NCI-H226 (cell line): Measurements from ENCODE around the gene SLFN14.
"Not testable (repeated sequence)": the region's sequence is repeated elsewhere in the genome, so short reads cannot be mapped to it uniquely, and the experiment has no call there.

Experiments used
- DNase-seq: peaks from one replicate; pipeline ENCODE4 v3.0.0-alpha.2; 2015

Gene SLFN14

GRCh38 chr17:35560703-35561102 is at the start of gene SLFN14:
SLFN14 (minus strand) TSS chr17:35560819; CDS start chr17:35558062, 2,757 bp downstream.
- no peak for DNase-seq

DNA sequence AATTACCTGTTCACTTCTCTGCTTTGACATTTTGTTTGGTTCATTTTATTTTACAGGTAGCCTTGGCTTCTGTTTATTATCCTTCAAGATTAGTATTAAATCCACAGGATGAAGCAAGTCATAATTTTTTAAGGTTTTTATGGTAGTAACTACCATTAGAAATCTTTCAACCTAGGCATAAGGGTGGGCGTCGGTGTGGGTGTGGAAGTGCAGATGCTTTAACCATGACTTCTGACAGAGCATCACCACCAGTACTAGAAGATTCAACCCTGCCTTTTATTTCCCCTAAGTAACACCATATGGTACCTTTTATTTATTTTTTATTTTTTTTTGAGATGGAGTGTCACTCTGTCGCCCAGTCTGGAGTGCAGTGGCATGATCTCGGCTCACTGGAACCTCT is 49.2 kb upstream of the SLFN14 start:
- no peak for DNase-seq

DNA sequence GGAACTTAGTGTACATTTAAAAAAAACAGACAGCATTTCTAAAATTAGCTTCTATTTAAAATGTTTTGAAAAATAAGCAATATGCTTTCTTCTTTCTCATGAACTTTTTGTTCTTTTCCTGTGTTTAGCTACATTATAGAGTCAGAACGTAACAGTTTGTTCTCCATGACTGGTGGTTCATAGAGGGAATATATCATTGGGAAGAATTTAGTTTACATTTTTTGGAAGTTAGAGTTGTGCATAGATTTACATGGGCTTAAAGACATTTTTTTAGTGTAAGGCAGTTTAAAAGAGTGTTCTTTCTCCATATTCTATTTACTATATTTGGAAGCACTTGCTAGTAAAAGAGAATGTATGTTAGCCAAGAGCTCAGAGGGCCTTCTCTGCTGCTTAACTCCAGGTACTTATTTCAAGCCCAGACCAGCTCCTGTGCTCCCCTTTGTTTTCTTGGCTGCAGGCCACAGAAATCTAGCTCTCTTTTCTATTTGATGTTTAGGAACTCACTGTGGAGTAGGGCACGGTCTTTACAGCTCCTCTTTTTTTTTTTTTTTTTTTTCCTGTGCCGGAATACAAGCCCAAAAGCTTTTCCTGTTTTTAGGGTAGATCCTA is 46.7 kb upstream of the SLFN14 start:
- no peak for DNase-seq

DNA sequence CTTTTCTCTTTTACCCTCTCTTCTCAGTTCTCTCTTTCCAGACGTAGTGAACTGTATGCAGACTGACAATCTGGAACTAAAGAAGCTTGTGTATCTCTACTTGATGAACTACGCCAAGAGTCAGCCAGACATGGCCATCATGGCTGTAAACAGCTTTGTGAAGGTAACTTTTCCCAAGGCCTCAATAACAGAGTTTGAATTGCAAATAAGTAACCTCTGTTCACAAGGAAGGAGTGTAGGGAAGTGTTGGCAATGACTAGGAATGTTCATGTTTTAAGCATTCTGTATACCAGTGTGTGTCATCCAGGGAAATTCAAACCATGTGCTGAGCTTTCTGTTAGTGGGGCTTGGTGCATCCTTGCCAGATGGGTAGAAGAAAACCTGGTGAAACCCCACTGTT is 45.1 kb upstream of the SLFN14 start:
- DNase-seq, result no peak

- no peak for DNase-seq
These were observed 43.1 kb upstream of the SLFN14 start for GRCh38 chr17:35603674-35604073.

GRCh38 chr17:35597604-35598003 is 37.0 kb upstream of the SLFN14 start:
- no peak for DNase-seq

GRCh38 chr17:35596530-35597233 is 36.1 kb upstream of the SLFN14 start:
- no peak for DNase-seq

- DNase-seq, result no peak
These were observed 35.5 kb upstream of the SLFN14 start for GRCh38 chr17:35596072-35596471.

GRCh38 chr17:35588196-35588920 is 27.7 kb upstream of the SLFN14 start:
- DNase-seq, result peak; percentile 81

DNA sequence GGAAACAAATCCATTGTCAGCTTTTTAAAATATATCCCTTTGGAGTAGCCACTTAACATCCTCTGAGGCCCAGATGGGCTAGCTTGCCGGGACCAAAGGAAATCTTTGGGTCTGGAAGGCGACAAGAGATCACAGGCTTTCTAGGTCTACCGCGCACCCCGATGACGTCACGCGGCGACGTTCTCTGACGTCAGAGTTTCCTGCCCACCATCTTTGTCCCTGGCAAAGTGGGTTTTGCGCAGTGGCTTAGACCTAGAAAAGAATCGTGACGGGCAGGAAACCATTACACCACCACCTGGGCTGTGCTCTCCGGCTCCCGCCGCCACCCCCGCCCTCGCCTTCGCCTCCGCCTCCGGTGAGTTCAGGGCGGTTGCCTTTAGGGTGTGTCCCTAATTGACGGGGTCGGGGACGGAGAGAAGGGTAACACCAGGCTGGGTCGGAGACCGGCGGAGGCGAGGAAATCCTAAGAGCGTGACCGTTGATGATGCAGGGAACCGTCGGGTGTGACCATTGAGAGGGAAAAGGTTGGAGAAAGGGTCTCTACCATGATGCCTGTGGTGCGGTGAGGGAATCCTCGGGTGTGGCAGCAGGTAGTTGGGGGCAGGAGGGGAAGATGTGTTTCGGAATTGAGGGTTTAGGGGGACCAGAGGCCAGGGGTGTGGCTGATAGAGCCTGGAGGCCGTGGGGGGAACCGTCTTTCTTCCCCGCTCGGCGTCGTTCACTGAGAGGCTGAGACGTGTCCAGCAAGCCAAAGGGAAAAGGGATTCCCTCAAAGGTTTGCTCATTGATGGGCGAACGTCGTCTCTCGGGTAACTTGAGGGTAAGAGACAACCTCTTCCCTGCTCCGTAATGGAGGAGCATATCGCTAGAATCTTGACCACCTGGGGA is 26.7 kb upstream of the SLFN14 start, which contains the start of gene AP2B1:
TSS of gene AP2B1 (plus strand) at position 249 of the 888 bp plus-strand sequence. CDS start 6,709 bp downstream, outside the sequence.
- peak; percentile 92 for DNase-seq

GRCh38 chr17:35586569-35587073 is 26.0 kb upstream of the SLFN14 start:
- DNase-seq, result no peak

- no peak for DNase-seq
These were observed 23.4 kb upstream of the SLFN14 start for GRCh38 chr17:35584061-35584460.

DNA sequence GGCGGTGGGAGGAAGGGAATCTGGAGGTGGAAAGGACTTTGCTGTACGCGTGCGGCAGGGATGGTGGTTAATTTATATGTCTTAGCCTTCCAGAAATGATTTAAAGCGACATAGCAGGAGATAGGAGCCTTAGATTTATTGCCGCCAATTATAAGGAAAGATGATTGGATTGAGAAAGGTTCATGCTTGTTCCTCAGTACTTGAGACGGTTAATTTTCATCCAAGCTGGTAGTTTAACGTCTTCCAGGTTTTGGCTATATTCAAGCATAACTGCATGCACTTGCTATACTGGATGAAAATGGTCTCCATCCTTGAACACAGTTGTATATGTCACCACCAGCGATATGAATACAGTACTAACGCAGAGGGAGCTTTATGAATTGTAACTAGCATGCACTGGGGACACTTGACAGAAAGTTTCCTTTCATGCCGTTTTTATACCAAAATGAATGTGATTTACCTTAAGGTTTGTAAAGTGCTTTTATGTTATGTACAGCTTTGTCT is 18.4 kb upstream of the SLFN14 start:
- no peak for DNase-seq

DNA sequence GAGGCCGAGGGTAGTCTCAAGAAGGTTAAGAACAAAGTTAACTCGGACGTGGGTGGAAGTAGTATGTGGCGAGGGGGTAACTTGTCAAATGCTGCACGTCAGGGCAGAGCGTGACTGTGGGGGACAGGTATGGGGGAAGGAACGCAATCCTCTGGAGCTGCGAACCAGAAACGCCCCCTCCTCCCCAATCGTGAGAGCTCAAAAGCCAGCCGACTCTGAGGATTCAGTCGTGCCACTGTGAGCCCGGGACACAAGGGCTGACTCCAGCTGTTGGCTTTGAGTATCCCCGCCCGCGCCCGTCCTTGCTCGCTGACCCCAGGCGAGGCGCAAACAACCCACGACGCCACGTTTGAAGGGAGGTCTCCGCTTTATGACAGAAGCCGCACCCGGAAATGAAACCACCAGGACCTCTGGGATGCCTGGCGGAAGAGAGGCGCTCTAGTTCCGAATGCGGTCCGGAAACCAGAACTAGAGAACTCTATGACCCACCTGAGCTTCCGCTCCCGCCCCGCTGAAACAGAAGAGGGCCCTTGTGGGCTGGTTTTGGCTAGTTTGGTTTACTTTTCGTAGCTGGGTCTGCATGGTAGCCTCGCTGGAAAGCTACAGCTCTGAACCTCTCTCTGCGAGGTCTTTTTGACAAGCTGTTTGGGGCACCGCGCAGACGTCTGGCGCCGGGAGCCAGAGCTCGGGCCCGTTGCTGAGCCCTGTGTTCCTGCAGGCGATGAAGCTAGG is 17.7 kb upstream of the SLFN14 start, which contains the start of gene PEX12:
TSS of gene PEX12 (minus strand) at position 375 of the 732 bp plus-strand sequence. CDS start 550 bp downstream, outside the sequence.
- DNase-seq, result peak; percentile 90

DNA sequence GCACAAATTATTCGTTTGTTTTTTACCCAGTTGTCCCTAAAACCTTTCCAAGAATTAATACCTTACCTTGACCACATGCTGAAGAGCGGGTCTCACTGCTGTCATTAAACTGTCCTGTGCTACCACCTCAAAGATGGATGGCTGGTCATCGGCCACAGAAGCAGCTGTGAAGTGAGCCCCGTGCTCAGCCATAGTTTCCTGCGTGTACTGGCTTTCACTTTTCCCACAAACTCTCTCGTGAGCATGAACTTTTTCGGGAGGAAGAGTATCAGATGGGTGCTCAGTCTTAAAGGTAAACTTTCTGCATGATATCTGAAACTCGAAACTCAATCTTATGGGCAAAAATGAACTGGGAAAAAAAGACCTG is 17.2 kb upstream of the SLFN14 start:
- DNase-seq, result no peak

GRCh38 chr17:35575759-35576158 is 15.1 kb upstream of the SLFN14 start:
- DNase-seq, result no peak

GRCh38 chr17:35569405-35569804 is 8.8 kb upstream of the SLFN14 start:
- no peak for DNase-seq

DNA sequence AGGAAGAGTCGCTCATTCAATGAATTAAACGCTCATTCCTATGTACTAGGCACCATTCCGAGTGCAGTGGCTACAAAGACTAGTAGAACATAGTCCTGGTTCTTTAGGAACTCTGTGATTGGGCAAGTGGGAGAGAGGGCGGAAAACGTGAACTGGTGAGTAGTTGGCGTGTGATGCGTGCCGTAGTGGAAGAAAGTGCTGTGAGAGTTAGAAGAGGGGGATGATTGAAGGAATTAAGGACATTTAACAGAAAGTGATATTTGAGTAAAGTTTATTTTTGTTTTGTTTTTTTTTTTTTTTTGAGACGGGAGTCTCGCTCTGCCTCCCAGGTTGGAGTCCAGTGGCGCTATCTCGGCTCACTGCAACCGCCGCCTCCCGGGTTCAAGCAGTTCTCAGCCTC is 7.9 kb upstream of the SLFN14 start:
- DNase-seq, result no peak

DNA sequence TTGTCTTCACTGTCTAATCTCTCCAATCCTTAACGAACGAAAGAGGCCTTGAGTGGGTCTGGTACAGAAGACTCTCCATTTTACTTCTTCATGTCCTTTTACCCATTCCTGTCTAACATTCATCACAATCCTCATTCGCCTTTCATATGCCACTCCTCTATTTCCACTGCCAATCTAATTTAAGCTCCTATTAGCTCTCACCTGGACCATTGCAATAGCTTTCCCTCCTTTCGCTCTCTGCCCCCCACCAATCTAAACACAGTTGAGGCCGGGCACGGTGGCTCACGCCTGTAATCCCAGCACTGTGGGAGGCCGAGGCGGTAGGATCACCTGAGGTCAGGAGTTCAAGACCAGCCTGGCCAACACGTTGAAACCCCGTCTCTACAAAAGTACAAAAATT is 6.3 kb upstream of the SLFN14 start:
- no peak for DNase-seq

GRCh38 chr17:35563181-35563580 is 2.6 kb upstream of the SLFN14 start:
- not testable (repeated sequence) for DNase-seq

DNA sequence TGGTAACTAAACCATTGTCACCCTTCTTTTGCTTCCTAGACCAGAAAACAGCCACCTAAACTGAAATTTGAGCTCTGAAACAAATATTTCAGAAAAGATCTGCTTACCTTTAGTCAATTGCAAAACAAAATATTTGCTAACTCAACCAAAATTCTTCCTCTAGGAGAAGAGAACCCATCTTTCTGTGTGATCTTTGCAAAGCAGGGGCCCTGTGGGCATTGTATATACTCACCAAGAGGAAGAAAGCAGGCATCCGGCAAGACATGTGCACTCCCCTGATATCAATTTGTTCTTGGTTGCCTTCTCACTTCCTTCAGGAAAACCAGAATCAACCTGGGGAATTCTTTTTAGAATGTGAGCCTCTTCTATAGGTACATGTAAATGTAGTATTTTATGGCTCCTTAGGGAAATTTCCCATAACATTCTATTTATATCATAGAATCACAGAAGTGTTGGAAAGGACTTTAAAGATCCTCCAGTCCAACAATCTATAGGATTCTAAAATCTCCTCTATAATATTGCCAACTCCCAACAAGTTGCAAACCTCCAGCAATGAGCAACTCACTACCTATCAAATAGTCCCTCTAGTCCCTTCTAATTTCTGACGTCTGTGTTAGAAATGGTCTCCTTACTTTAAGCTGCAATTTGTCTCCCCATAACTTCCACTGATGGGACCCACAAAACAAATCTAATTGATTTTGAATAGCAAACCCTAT is 966 bp downstream of the SLFN14 start:
- no peak for DNase-seq
